Skin of body (tissue), 2 donors: ENCODE data around the gene CTNNA2. TPM values are rescaled to one million over a fixed set of nuclear protein-coding genes. Genes with fewer than 3 reads are reported as not detected.
A peak's percentile ranks its signal among the peaks of the same experiment; 100 is the strongest.

Source experiments
- DNase-seq: peaks from one replicate; lab custom pipeline; 2025; lab: John Stamatoyannopoulos, UW
- total RNA-seq: library from RNA; depleted of rRNA; stranded (reverse); fragments of >200 nt; gene quantifications from one replicate; pipeline ENCODE4 v1.2.3, GENCODE V29; 2014

Gene CTNNA2
- total RNA-seq, 1 donor from 2014 or later: 0.49 TPM

GRCh38 chr2:79788952-79789651 is 276.3 kb downstream of the CTNNA2 start:
- DNase-seq: no peak

- peak; percentile 17 for DNase-seq
Observed at GRCh38 chr2:79789811-79790210, 277.0 kb downstream of the CTNNA2 start.

GRCh38 chr2:79792090-79792489 is 279.2 kb downstream of the CTNNA2 start:
- no peak for DNase-seq

- DNase-seq: no peak
Observed at GRCh38 chr2:79793006-79793405, 280.2 kb downstream of the CTNNA2 start.

- no peak for DNase-seq
Observed at GRCh38 chr2:79796641-79797040, 283.8 kb downstream of the CTNNA2 start.

GRCh38 chr2:79798776-79799175 is 285.9 kb downstream of the CTNNA2 start:
- peak; percentile 55 for DNase-seq

GRCh38 chr2:79799729-79800128 is 286.9 kb downstream of the CTNNA2 start:
- peak; percentile 36 for DNase-seq

- DNase-seq: no peak
Observed at GRCh38 chr2:79801082-79801481, 288.2 kb downstream of the CTNNA2 start.

- no peak for DNase-seq
Observed at GRCh38 chr2:79817288-79817687, 304.4 kb downstream of the CTNNA2 start.

GRCh38 chr2:79820281-79820680 is 307.4 kb downstream of the CTNNA2 start:
- DNase-seq: peak; percentile 60

- no peak for DNase-seq
Observed at GRCh38 chr2:79822136-79822535, 309.3 kb downstream of the CTNNA2 start.

- no peak for DNase-seq
Observed at GRCh38 chr2:79824086-79824786, 311.4 kb downstream of the CTNNA2 start.

GRCh38 chr2:79827881-79828280 is 315.0 kb downstream of the CTNNA2 start:
- no peak for DNase-seq

GRCh38 chr2:79830501-79830900 is 317.6 kb downstream of the CTNNA2 start:
- DNase-seq: no peak

- DNase-seq: no peak
Observed at GRCh38 chr2:79831961-79832360, 319.1 kb downstream of the CTNNA2 start.

- DNase-seq: no peak
Observed at GRCh38 chr2:79832511-79833234, 319.8 kb downstream of the CTNNA2 start.

GRCh38 chr2:79833235-79833878 is 320.5 kb downstream of the CTNNA2 start:
- no peak for DNase-seq

GRCh38 chr2:79835911-79836310 is 323.1 kb downstream of the CTNNA2 start:
- DNase-seq: no peak

GRCh38 chr2:79844011-79844410 is 331.2 kb downstream of the CTNNA2 start:
- no peak for DNase-seq

GRCh38 chr2:79846878-79847277 is 334.0 kb downstream of the CTNNA2 start:
- no peak for DNase-seq

- no peak for DNase-seq
Observed at GRCh38 chr2:79849241-79849640, 336.4 kb downstream of the CTNNA2 start.

- DNase-seq: no peak
Observed at GRCh38 chr2:79849949-79850348, 337.1 kb downstream of the CTNNA2 start.
